Measurements from ENCODE around the gene EEIG2.
"Not testable (repeated sequence)": the region's sequence is repeated elsewhere in the genome, so short reads cannot be mapped to it uniquely, and the experiment has no call there.

EEIG2 gene

GRCh38 chr1:108559215-108560186 is at the start of gene EEIG2:
EEIG2 (plus strand) TSS chr1:108560100; CDS start chr1:108560429, 329 bp downstream.
- peak; percentile 92 for DNase-seq

- DNase-seq, result no peak
Measured at GRCh38 chr1:108511764-108512163, 48.1 kb upstream of the EEIG2 start.

GRCh38 chr1:108512239-108513043 is 47.5 kb upstream of the EEIG2 start:
- peak; percentile 79 for DNase-seq

- no peak for DNase-seq
Measured at GRCh38 chr1:108513044-108513415, 46.9 kb upstream of the EEIG2 start.

GRCh38 chr1:108513914-108514313 is 46.0 kb upstream of the EEIG2 start:
- DNase-seq, result not testable (repeated sequence)

GRCh38 chr1:108517301-108517897 is 42.5 kb upstream of the EEIG2 start:
- not testable (repeated sequence) for DNase-seq

- DNase-seq, result peak; percentile 40
Measured at GRCh38 chr1:108521990-108522393, 37.9 kb upstream of the EEIG2 start.

- DNase-seq, result no peak
Measured at GRCh38 chr1:108523829-108524228, 36.1 kb upstream of the EEIG2 start.

- no peak for DNase-seq
Measured at GRCh38 chr1:108524676-108525075, 35.2 kb upstream of the EEIG2 start.

GRCh38 chr1:108527135-108527534 is 32.8 kb upstream of the EEIG2 start:
- DNase-seq, result no peak

- DNase-seq, result no peak
Measured at GRCh38 chr1:108527837-108528236, 32.1 kb upstream of the EEIG2 start.

- no peak for DNase-seq
Measured at GRCh38 chr1:108531444-108531843, 28.5 kb upstream of the EEIG2 start.

GRCh38 chr1:108532730-108533129 is 27.2 kb upstream of the EEIG2 start:
- no peak for DNase-seq

GRCh38 chr1:108533351-108534083 is 26.4 kb upstream of the EEIG2 start:
- DNase-seq, result peak; percentile 97

- no peak for DNase-seq
Measured at GRCh38 chr1:108534759-108535158, 25.1 kb upstream of the EEIG2 start.

GRCh38 chr1:108535315-108535897 is 24.5 kb upstream of the EEIG2 start:
- DNase-seq, result not testable (repeated sequence)

- DNase-seq, result not testable (repeated sequence)
Measured at GRCh38 chr1:108536021-108536420, 23.9 kb upstream of the EEIG2 start.

- DNase-seq, result not testable (repeated sequence)
Measured at GRCh38 chr1:108536791-108537190, 23.1 kb upstream of the EEIG2 start.

- DNase-seq, result no peak
Measured at GRCh38 chr1:108537976-108538375, 21.9 kb upstream of the EEIG2 start.

GRCh38 chr1:108540977-108541376 is 18.9 kb upstream of the EEIG2 start:
- DNase-seq, result no peak

- DNase-seq, result no peak
Measured at GRCh38 chr1:108541861-108542260, 18.0 kb upstream of the EEIG2 start.

GRCh38 chr1:108547493-108547892 is 12.4 kb upstream of the EEIG2 start:
- DNase-seq, result not testable (repeated sequence)

Measured in hematopoietic multipotent progenitor cell treated with erythropoietin and hydrocortisone succinate and interleukin-3 and kit ligand, for 8 days (in vitro differentiated cells).